SK-N-SH (cell line): ENCODE data around the gene SH3PXD2A. TPM values are rescaled to one million over a fixed set of nuclear protein-coding genes. Genes with fewer than 3 reads are reported as not detected.

Experiments
- CTCF ChIA-PET: fragments of 300-600, 350-600 bp; formaldehyde crosslinking; extraction: SDS; loops from one replicate; lab custom pipeline; 2021; lab: Yijun Ruan, JAX
- POLR2A ChIA-PET: fragments of 350-600 bp; sonication (Branson Sonifier 250); formaldehyde crosslinking; extraction: SDS; loops from one replicate; lab custom pipeline; 2020; ENCODE audit warnings: antibody characterized with exemption, inconsistent platforms; lab: Yijun Ruan, JAX
- DNase-seq: peaks from one replicate; pipeline ENCODE4 v3.0.0; 2012
- H2AFZ ChIP-seq: fragments of 200-600 bp; sonication (generic); 2 replicates; pipeline ENCODE4 v1.8.1; 2016; ENCODE audit warnings: antibody characterized with exemption, mild to moderate bottlenecking, low read depth
- H3F3A ChIP-seq: fragments of 200-600 bp; sonication (generic); replicated peaks from 2 replicates; pipeline ENCODE3; 2016; ENCODE audit warnings: antibody characterized with exemption, mild to moderate bottlenecking; ENCODE audit not compliant: insufficient read depth
- H3K27ac ChIP-seq, 2 experiments: fragments of 200-500 bp in 1 of 2; fragments of 200-600 bp in 1 of 2; sonication (Bioruptor generic) in 1 of 2; sonication (generic), shearing (Covaris generic) in 1 of 2; 2 replicates each; pipeline versions ENCODE4 v1.5.1 to v1.6.1; 2014 to 2016; ENCODE audit warnings: low read depth in 2 of 2, inconsistent platforms in 1 of 2, low read length in 1 of 2, mild to moderate bottlenecking in 1 of 2, mixed read lengths in 1 of 2
- H3K27me3 ChIP-seq: fragments of 200-600 bp; sonication (generic), shearing (Covaris generic); 2 replicates; pipeline ENCODE4 v1.6.1; 2016; ENCODE audit warnings: mixed run types; ENCODE audit not compliant: insufficient read depth
- H3K36me3 ChIP-seq, 2 experiments: fragments of 200-500 bp in 1 of 2; fragments of 200-600 bp in 1 of 2; sonication (Bioruptor generic) in 1 of 2; sonication (generic) in 1 of 2; replicated peaks in 1 of 2; 2 replicates each; pipeline versions ENCODE3 to v1.5.1; 2014 to 2016; ENCODE audit warnings: low read length in 1 of 2, mild to moderate bottlenecking in 1 of 2; ENCODE audit not compliant: insufficient read depth in 2 of 2, control insufficient read depth in 1 of 2
- H3K4me1 ChIP-seq, 2 experiments: fragments of 200-500 bp in 1 of 2; fragments of 200-600 bp in 1 of 2; sonication (Bioruptor generic) in 1 of 2; sonication (generic), shearing (Covaris generic) in 1 of 2; 2 replicates each; pipeline versions ENCODE4 v1.5.1 to v1.6.1; 2014 to 2016; ENCODE audit warnings: low read depth in 1 of 2, low read length in 1 of 2, mixed run types in 1 of 2; ENCODE audit not compliant: insufficient read depth in 2 of 2, control insufficient read depth in 1 of 2
- H3K4me2 ChIP-seq: fragments of 200-600 bp; sonication (generic), shearing (Covaris generic); 2 replicates; pipeline ENCODE4 v1.6.1; 2017; ENCODE audit warnings: mixed run types
- H3K4me3 ChIP-seq, 2 experiments: fragments of 200-500 bp in 1 of 2; fragments of 200-600 bp in 1 of 2; sonication (Bioruptor generic) in 1 of 2; sonication (generic), shearing (Covaris generic) in 1 of 2; 2 replicates each; pipeline versions ENCODE4 v1.5.1 to v1.8.1; 2014 to 2016; ENCODE audit warnings: low read depth in 2 of 2, inconsistent platforms in 1 of 2, low read length in 1 of 2, mild to moderate bottlenecking in 1 of 2, mixed read lengths in 1 of 2, moderate library complexity in 1 of 2
- H3K79me2 ChIP-seq: fragments of 200-600 bp; sonication (generic); 2 replicates; pipeline ENCODE4 v1.8.1; 2017; ENCODE audit warnings: mild to moderate bottlenecking; ENCODE audit not compliant: insufficient read depth
- H3K9ac ChIP-seq: fragments of 200-600 bp; sonication (generic); 2 replicates; pipeline ENCODE4 v1.6.1; 2017; ENCODE audit warnings: mixed run types
- H3K9me2 ChIP-seq: fragments of 200-600 bp; sonication (generic); 2 replicates; pipeline ENCODE4 v1.6.1; 2017; ENCODE audit warnings: mixed run types
- H3K9me3 ChIP-seq: fragments of 200-600 bp; sonication (generic); 2 replicates; pipeline ENCODE4 v1.6.1; 2017; ENCODE audit warnings: mixed run types, mild to moderate bottlenecking, moderate library complexity
- H4K20me1 ChIP-seq: fragments of 200-600 bp; sonication (generic); 2 replicates; pipeline ENCODE4 v1.6.1; 2017; ENCODE audit warnings: mild to moderate bottlenecking, mixed run types; ENCODE audit not compliant: insufficient read depth
- CHD2 ChIP-seq: fragments of 150-350 bp; IDR thresholded peaks from 2 replicates; pipeline ENCODE4 v1.6.1; 2018; ENCODE audit warnings: low read length; ENCODE audit not compliant: partially characterized antibody
- CTCF ChIP-seq: fragments of 200-600 bp; sonication (generic); IDR thresholded peaks from 2 replicates; pipeline ENCODE4 v1.6.1; 2017; ENCODE audit warnings: antibody characterized with exemption, mild to moderate bottlenecking, moderate library complexity
- ELF1 ChIP-seq: IDR thresholded peaks from 2 replicates; pipeline ENCODE4 v1.4.0; 2012
- EP300 ChIP-seq, 2 experiments: IDR thresholded peaks; 2 replicates each; pipeline versions ENCODE4 v1.4.0 to v1.6.1; 2012; ENCODE audit warnings: borderline replicate concordance in 1 of 2, low read depth in 1 of 2, low read length in 1 of 2
- FOXJ3 ChIP-seq: sonication (generic); formaldehyde crosslinking; IDR thresholded peaks from 2 replicates; pipeline ENCODE4 v1.5.1; 2020; ENCODE audit warnings: mild to moderate bottlenecking, missing genetic modification reagents
- GABPA ChIP-seq: IDR thresholded peaks from 2 replicates; pipeline ENCODE4 v1.4.0; 2012; ENCODE audit warnings: low read depth, mild to moderate bottlenecking
- IRF3 ChIP-seq: fragments of 150-350 bp; IDR thresholded peaks from 2 replicates; pipeline ENCODE4 v1.6.1; 2016; ENCODE audit warnings: mild to moderate bottlenecking, low read depth, low read length
- JUND ChIP-seq: IDR thresholded peaks from 2 replicates; pipeline ENCODE4 v1.4.0; 2012
- MEF2A ChIP-seq: IDR thresholded peaks from 2 replicates; pipeline ENCODE4 v1.4.0; 2012; ENCODE audit warnings: low read depth, borderline replicate concordance
- MXI1 ChIP-seq: IDR thresholded peaks from 2 replicates; pipeline ENCODE4 v1.6.1; 2012; ENCODE audit warnings: mild to moderate bottlenecking, low read depth, low read length, improper control_type of control experiment
- NFIC ChIP-seq: IDR thresholded peaks from 2 replicates; pipeline ENCODE4 v1.4.0; 2012; ENCODE audit warnings: borderline replicate concordance
- POLR2AphosphoS5 ChIP-seq: IDR thresholded peaks from 2 replicates; pipeline ENCODE4 v1.6.1; 2012; ENCODE audit warnings: low read depth, low read length
- RCOR1 ChIP-seq: fragments of 150-350 bp; IDR thresholded peaks from 2 replicates; pipeline ENCODE4 v1.6.1; 2017; ENCODE audit warnings: antibody characterized with exemption, low read length
- RFX5 ChIP-seq: IDR thresholded peaks from 2 replicates; pipeline ENCODE4 v1.6.1; 2012; ENCODE audit warnings: mild to moderate bottlenecking, improper control_type of control experiment, low read length
- RXRA ChIP-seq: IDR thresholded peaks from 2 replicates; pipeline ENCODE4 v1.4.0; 2012; ENCODE audit warnings: low read depth, mild to moderate bottlenecking, borderline replicate concordance
- SMC3 ChIP-seq: IDR thresholded peaks from 2 replicates; pipeline ENCODE4 v1.6.1; 2012; ENCODE audit warnings: low read depth, low read length, improper control_type of control experiment
- TCF12 ChIP-seq: IDR thresholded peaks from 2 replicates; pipeline ENCODE4 v1.4.0; 2012
- TEAD4 ChIP-seq: IDR thresholded peaks from 2 replicates; pipeline ENCODE4 v1.4.0; 2012; ENCODE audit warnings: mild to moderate bottlenecking, borderline replicate concordance; ENCODE audit not compliant: insufficient read depth
- WGBS: methylation state at CpG from one replicate; pipeline ENCODE4 v1.1.6; 2017; ENCODE audit warnings: low lambda C conversion rate; 5-methylcytosine and 5-hydroxymethylcytosine counted together
- polyA plus RNA-seq, 3 experiments: library from polyadenylated mRNA; depleted of rRNA; stranded (reverse); fragments of >200 nt; gene quantifications; 2 replicates each; pipeline ENCODE4 v1.2.3, GENCODE V29; 2012
- TF ChIP-seq, protein P1 (sequence below): IDR thresholded peaks from 2 replicates; pipeline ENCODE4 v1.4.0; 2012; ENCODE audit warnings: low read depth
- TF ChIP-seq, protein P2 (sequence below): IDR thresholded peaks from 2 replicates; pipeline ENCODE4 v1.6.1; 2012; ENCODE audit warnings: mild to moderate bottlenecking, low read depth, low read length, moderate library complexity
- TF ChIP-seq, protein P3 (sequence below): fragments of 150-350 bp; IDR thresholded peaks from 2 replicates; pipeline ENCODE4 v1.6.1; 2017; ENCODE audit warnings: antibody characterized with exemption, low read length, low read depth, borderline replicate concordance

Gene SH3PXD2A
- polyA plus RNA-seq, 1 of the 3 experiments (the other 2 are of a cell fraction), result 2.5 TPM

DNA sequence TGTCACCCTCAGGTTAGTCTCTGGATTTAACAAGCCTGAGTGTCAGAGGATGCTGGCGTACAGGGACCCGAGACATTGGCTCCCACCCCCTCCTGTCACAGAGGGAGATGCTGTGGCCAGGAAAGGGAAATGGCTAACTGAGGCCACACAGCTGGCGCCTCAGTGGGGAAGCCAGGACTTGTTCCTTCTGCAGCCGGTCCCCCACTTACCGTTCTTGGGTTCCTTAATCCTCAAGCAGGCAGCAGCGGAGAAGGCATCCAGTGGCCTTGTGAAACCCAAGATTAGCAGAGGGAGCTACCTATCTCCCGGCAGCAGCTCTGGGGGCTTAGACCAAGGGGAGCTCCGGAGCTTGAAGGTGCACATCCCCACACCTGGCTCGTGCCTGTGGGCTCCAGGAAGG, 296.5 kb downstream of the SH3PXD2A start:
- no peak overlapping the region for H3K27ac ChIP-seq
- CTCF ChIA-PET, result no interaction called here
- H4K20me1 ChIP-seq, result no peaks in the 10 kb centered on the region
- no peak overlapping the region for H3K4me3 ChIP-seq
- no peak overlapping the region for H3K9ac ChIP-seq
- H2AFZ ChIP-seq, result no peak overlapping the region
- H3K4me1 ChIP-seq, result peaks cover 0 to 31% of the 10 kb centered on the region in 2 experiments; a peak in 1 of 4 replicates
- 93% methylated on average over 3 of the region's 9 CpGs for WGBS
- no peaks in the 10 kb centered on the region for H3K9me2 ChIP-seq
- no peaks in the 10 kb centered on the region for H3K9me3 ChIP-seq
- POLR2A ChIA-PET, result no interaction called here
- TF ChIP-seq, protein P1, sequence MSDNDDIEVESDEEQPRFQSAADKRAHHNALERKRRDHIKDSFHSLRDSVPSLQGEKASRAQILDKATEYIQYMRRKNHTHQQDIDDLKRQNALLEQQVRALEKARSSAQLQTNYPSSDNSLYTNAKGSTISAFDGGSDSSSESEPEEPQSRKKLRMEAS, result no peak
- TF ChIP-seq CHD2, result no peak
- TF ChIP-seq NFIC, result no peak
- no peaks in the 10 kb centered on the region for H3K79me2 ChIP-seq
- H3K36me3 ChIP-seq, result no peaks in the 10 kb centered on the region
- no peak for DNase-seq
- H3K4me2 ChIP-seq, result no peak overlapping the region
- H3K27me3 ChIP-seq, result peaks cover 9% of the 10 kb centered on the region; the same call in 1 of the 2 replicates
- H3F3A ChIP-seq, result no peaks in the 10 kb centered on the region

DNA sequence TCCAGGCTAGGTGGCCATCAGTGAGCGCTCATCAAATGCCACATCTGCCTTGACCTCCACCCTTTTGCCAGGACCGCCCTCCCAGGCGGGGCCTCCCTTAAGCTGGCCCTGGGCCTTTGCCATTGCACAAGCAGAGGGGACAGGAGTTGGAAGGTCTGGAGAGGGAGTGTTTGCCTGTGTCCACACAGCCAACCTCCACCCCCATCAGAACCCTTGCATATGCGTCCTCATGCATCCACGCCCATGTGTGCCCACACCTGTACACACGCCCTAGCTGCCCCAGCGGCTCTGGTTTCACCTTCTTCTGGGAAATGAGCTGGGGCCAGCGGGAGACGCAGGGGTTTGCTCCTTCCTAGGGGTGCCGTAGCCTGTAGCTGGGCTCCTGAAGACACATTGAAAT, 297.9 kb downstream of the SH3PXD2A start:
- CTCF ChIA-PET, result interaction anchor here (1.2 kb wide), 1 partner anchor 15 kb away, joined by 3 read pairs; no protein-coding TSS in a partner anchor
- H3K9me2 ChIP-seq, result no peaks in the 10 kb centered on the region
- H3K4me1 ChIP-seq, result peaks cover 0 to 40% of the 10 kb centered on the region in 2 experiments; a peak in 1 of 4 replicates
- no peaks in the 10 kb centered on the region for H3K36me3 ChIP-seq
- H2AFZ ChIP-seq, result no peak overlapping the region
- TF ChIP-seq RFX5 (no peak), POLR2AphosphoS5 (no peak), RCOR1 (no peak), MXI1 (no peak), RXRA (no peak), FOXJ3 (CRISPR knock-in tag) (no peak), SMC3 (no peak), JUND (no peak), GABPA (no peak), EP300 (IDR thresholded peaks at IDR 0.05; ENCODE audit: borderline replicate concordance in 1 of 2, low read depth in 1 of 2, low read length in 1 of 2) (no peak), IRF3 (no peak), TCF12 (no peak), CHD2 (no peak), TEAD4 (no peak), MEF2A (no peak), ELF1 (no peak), CTCF (no peak)
- TF ChIP-seq, protein P2, sequence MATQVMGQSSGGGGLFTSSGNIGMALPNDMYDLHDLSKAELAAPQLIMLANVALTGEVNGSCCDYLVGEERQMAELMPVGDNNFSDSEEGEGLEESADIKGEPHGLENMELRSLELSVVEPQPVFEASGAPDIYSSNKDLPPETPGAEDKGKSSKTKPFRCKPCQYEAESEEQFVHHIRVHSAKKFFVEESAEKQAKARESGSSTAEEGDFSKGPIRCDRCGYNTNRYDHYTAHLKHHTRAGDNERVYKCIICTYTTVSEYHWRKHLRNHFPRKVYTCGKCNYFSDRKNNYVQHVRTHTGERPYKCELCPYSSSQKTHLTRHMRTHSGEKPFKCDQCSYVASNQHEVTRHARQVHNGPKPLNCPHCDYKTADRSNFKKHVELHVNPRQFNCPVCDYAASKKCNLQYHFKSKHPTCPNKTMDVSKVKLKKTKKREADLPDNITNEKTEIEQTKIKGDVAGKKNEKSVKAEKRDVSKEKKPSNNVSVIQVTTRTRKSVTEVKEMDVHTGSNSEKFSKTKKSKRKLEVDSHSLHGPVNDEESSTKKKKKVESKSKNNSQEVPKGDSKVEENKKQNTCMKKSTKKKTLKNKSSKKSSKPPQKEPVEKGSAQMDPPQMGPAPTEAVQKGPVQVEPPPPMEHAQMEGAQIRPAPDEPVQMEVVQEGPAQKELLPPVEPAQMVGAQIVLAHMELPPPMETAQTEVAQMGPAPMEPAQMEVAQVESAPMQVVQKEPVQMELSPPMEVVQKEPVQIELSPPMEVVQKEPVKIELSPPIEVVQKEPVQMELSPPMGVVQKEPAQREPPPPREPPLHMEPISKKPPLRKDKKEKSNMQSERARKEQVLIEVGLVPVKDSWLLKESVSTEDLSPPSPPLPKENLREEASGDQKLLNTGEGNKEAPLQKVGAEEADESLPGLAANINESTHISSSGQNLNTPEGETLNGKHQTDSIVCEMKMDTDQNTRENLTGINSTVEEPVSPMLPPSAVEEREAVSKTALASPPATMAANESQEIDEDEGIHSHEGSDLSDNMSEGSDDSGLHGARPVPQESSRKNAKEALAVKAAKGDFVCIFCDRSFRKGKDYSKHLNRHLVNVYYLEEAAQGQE, result no peak
- TF ChIP-seq, protein P3, sequence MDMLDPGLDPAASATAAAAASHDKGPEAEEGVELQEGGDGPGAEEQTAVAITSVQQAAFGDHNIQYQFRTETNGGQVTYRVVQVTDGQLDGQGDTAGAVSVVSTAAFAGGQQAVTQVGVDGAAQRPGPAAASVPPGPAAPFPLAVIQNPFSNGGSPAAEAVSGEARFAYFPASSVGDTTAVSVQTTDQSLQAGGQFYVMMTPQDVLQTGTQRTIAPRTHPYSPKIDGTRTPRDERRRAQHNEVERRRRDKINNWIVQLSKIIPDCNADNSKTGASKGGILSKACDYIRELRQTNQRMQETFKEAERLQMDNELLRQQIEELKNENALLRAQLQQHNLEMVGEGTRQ, result no peak
- no peaks in the 10 kb centered on the region for H4K20me1 ChIP-seq
- no peak overlapping the region for H3K27ac ChIP-seq
- no peaks in the 10 kb centered on the region for H3K79me2 ChIP-seq
- no peak for DNase-seq
- WGBS, result 90% methylated on average over 9 of the region's 10 CpGs
- H3K9ac ChIP-seq, result no peak overlapping the region
- H3F3A ChIP-seq, result no peaks in the 10 kb centered on the region
- no peak overlapping the region for H3K4me3 ChIP-seq
- peaks cover 9% of the 10 kb centered on the region; the same call in 1 of the 2 replicates for H3K27me3 ChIP-seq
- no peak overlapping the region for H3K4me2 ChIP-seq
- POLR2A ChIA-PET, result interaction anchor here (0.6 kb wide), 1 partner anchor 67 kb away, joined by 3 read pairs; no protein-coding TSS in a partner anchor
- H3K9me3 ChIP-seq, result no peaks in the 10 kb centered on the region
